Neural crest cell (in vitro differentiated cells): ENCODE data around the gene GPX3. TPM values are rescaled to one million over a fixed set of nuclear protein-coding genes. Genes with fewer than 3 reads are reported as not detected.

ENCODE experiments used
- DNase-seq: peaks from one replicate; pipeline ENCODE4 v3.0.0; 2021; ENCODE audit warnings: low read depth, mixed read lengths, low spot score
- H3K27ac Mint-ChIP-seq: one replicate; pipeline ENCODE4 v1.8.0; 2021; ENCODE audit warnings: mild to moderate bottlenecking, mixed read lengths; ENCODE audit not compliant: unreplicated experiment
- H3K27me3 Mint-ChIP-seq: 2 replicates; pipeline ENCODE4 v1.8.0; 2021; ENCODE audit warnings: low read depth, mild to moderate bottlenecking, mixed read lengths
- H3K36me3 Mint-ChIP-seq: 2 replicates; pipeline ENCODE4 v1.8.0; 2021; ENCODE audit warnings: low read depth, mild to moderate bottlenecking, mixed read lengths
- H3K4me1 Mint-ChIP-seq: 2 replicates; pipeline ENCODE4 v1.8.0; 2021; ENCODE audit warnings: mixed read lengths
- H3K4me3 Mint-ChIP-seq: one replicate; pipeline ENCODE4 v1.8.0; 2021; ENCODE audit warnings: mild to moderate bottlenecking, mixed read lengths
- H3K9me3 Mint-ChIP-seq: 2 replicates; pipeline ENCODE4 v1.8.0; 2021; ENCODE audit warnings: mixed read lengths
- total RNA-seq: library from RNA; stranded (reverse); gene quantifications from 2 replicates; pipeline ENCODE4 v1.2.1, GENCODE V29; 2021
- TF ChIP-seq, protein P1 (sequence below): fragments of 200-600 bp; sonication (generic); conservative IDR thresholded peaks from 2 replicates; pipeline ENCODE4 v1.5.0; 2021; ENCODE audit warnings: antibody characterized with exemption, mild to moderate bottlenecking

The GPX3 gene
- total RNA-seq, 1 donor from 2014 or later = 4.6 TPM

DNA sequence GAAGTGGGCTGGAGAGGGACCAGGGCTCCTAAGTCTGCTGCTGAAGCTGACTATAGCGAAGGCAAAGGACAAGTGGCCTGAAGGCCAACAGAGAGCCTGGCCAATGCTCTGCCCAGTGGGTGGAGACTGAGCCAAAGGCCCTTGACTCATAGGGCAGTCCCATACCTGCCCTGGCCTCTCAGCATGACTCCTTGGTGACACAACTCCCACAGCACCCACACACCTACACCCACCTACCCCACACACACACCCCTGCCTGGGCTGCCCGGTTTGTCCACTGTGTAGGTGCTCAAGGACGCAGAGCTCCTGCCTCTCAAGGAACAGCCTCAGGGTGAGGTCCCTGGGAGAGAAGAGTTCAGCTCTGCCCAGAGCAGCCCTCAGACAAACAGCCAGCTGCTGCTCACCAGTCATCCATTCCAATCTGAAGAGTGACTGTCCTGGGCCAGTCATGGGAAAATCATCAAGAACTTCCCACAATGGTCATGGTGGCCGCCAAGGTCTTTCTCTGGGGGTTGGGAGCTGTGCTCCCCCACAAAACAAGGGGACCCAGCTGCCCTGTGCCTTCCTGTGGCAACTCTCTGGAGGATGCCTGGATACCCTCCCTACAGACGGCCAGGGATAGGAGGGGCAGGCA lies 55.4 kb downstream of the GPX3 start:
- no peaks in the 10 kb centered on the region for H3K9me3 Mint-ChIP-seq
- no peak overlapping the region for H3K27ac Mint-ChIP-seq
- peaks cover 15% of the 10 kb centered on the region for H3K4me1 Mint-ChIP-seq
- no peak overlapping the region for H3K4me3 Mint-ChIP-seq
- TF ChIP-seq, protein P1, sequence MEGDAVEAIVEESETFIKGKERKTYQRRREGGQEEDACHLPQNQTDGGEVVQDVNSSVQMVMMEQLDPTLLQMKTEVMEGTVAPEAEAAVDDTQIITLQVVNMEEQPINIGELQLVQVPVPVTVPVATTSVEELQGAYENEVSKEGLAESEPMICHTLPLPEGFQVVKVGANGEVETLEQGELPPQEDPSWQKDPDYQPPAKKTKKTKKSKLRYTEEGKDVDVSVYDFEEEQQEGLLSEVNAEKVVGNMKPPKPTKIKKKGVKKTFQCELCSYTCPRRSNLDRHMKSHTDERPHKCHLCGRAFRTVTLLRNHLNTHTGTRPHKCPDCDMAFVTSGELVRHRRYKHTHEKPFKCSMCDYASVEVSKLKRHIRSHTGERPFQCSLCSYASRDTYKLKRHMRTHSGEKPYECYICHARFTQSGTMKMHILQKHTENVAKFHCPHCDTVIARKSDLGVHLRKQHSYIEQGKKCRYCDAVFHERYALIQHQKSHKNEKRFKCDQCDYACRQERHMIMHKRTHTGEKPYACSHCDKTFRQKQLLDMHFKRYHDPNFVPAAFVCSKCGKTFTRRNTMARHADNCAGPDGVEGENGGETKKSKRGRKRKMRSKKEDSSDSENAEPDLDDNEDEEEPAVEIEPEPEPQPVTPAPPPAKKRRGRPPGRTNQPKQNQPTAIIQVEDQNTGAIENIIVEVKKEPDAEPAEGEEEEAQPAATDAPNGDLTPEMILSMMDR = no peak
- DNase-seq = no peak
- no peaks in the 10 kb centered on the region for H3K27me3 Mint-ChIP-seq
- H3K36me3 Mint-ChIP-seq = no peaks in the 10 kb centered on the region

DNA sequence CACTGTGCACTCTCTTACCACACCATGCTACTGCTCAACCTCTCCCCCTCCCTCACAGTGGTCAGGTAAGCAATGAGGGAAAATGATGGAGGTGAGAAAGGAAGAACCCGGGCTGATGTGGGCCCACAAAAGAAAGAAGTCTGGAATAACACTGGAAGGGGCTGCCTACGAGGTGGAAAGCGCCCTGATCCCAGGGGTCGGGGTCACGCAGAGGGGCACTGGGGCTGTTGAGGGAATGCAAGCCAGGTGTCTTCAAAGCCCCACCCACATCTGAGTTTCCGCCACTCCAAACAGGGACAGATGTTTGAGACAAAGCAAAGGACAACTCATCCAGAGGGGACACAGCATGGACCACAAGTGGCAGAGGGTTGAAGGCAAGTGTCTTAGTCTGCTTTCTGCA lies 56.2 kb downstream of the GPX3 start:
- Mint-ChIP-seq H3K36me3 (no peaks in the 10 kb centered on the region), H3K27ac (no peak overlapping the region), H3K27me3 (no peaks in the 10 kb centered on the region), H3K9me3 (no peaks in the 10 kb centered on the region), H3K4me3 (peak overlapping the region; percentile 18), H3K4me1 (peaks cover 20% of the 10 kb centered on the region)
- DNase-seq = no peak
- TF ChIP-seq, protein P1 = no peak

DNA sequence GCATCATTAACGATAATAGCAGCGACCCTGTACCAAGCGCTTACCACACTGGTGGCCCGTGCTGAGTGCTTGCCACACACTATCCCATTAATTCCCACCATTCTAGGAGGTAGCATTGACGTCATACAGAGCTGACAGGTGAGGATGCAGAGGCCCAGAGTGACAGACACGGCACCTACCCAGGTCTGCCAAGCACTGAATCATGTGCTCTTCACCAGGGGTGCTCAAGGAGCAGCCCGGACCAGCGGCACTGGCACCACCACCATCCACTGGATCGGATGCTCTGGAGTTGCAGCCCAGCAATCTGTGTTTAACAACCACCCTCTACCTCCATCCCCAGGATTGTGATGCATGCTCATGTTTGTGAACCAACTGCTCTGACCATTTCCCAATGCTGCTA lies 57.0 kb downstream of the GPX3 start:
- peak overlapping the region; percentile 18 for H3K4me3 Mint-ChIP-seq
- peaks cover 25% of the 10 kb centered on the region for H3K4me1 Mint-ChIP-seq
- H3K27ac Mint-ChIP-seq = no peak overlapping the region
- H3K36me3 Mint-ChIP-seq = no peaks in the 10 kb centered on the region
- no peak for DNase-seq
- TF ChIP-seq, protein P1 = no peak
- H3K9me3 Mint-ChIP-seq = no peaks in the 10 kb centered on the region
- H3K27me3 Mint-ChIP-seq = no peaks in the 10 kb centered on the region

DNA sequence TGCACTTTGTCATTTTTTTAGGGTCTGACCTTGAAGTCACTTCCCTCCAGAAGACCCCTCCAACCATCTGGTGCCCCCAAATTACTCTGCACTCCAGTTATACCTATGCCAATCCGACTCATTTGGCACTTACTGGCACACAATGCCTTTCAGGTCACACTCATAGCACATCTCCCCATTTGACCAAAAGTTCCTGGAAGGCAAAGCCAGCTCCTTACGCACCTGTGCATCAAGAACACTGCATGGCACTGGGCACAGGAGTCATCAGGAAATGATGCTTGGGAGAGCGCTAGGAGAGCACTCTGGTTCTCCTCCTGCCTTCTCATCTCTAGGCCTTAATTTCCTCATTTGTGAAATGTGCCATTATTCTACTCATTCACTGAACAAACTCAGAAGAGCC lies 57.6 kb downstream of the GPX3 start:
- no peak for DNase-seq
- H3K9me3 Mint-ChIP-seq = no peaks in the 10 kb centered on the region
- no peaks in the 10 kb centered on the region for H3K36me3 Mint-ChIP-seq
- H3K27me3 Mint-ChIP-seq = no peaks in the 10 kb centered on the region
- H3K27ac Mint-ChIP-seq = peak overlapping the region; percentile 52
- H3K4me1 Mint-ChIP-seq = peaks cover 30% of the 10 kb centered on the region
- peak overlapping the region; percentile 67 for H3K4me3 Mint-ChIP-seq
- TF ChIP-seq, protein P1 = no peak

Other genes starting within 250 kb of the GPX3 start
- 5.7 and 7.0 TPM in 2 replicates for gene SMIM3, start 241.8 kb upstream of the GPX3 start, total RNA-seq
- gene IRGM, start 174.1 kb upstream of the GPX3 start, total RNA-seq = not detected in 2 replicates
- gene ZNF300, start 115.6 kb upstream of the GPX3 start, total RNA-seq = 12.1 and 12.4 TPM in 2 replicates
- 34.6 and 37.1 TPM in 2 replicates for gene TNIP1, start 60.4 kb downstream of the GPX3 start, total RNA-seq
- 142 and 151 TPM in 2 replicates for gene ANXA6, start 137.2 kb downstream of the GPX3 start, total RNA-seq
- 1.7 and 1.8 TPM in 2 replicates for gene CCDC69, start 203.5 kb downstream of the GPX3 start, total RNA-seq
- 25.5 and 27.6 TPM in 2 replicates for gene GM2A, start 232.6 kb downstream of the GPX3 start, total RNA-seq